Measurements from ENCODE around the gene SLC9A3.

SLC9A3 gene

DNA sequence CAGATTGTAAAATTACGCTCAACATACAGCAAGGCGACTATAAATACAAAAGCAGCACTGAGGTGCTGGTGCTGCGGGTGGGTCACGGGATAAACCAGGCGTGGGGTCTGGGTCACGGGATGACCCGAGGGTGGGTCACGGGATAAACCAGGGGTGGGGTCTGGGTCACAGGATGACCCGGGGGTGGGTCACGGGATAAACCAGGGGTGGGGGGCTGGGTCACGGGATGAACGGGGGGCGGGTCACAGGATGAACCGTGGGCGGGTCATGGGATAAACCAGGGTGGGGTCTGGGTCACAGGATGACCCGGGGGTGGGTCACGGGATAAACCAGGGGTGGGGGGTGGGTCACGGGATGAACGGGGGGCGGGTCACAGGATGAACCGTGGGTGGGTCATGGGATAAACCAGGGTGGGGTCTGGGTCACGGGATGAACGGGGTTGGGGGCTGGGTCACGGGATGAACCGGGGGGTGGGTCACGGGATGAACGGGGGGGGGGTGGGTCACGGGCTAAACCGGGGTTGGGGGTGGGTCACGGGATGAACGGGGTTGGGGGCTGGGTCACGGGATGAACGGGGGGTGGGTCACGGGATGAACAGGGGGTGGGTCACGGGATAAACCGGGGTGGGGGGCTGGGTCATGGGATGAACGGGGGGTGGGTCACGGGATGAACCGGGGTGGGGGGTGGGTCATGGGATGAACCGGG lies 30.2 kb upstream of the SLC9A3 start:
- DNase-seq (ENCODE audit: low read depth) = no peak

DNA sequence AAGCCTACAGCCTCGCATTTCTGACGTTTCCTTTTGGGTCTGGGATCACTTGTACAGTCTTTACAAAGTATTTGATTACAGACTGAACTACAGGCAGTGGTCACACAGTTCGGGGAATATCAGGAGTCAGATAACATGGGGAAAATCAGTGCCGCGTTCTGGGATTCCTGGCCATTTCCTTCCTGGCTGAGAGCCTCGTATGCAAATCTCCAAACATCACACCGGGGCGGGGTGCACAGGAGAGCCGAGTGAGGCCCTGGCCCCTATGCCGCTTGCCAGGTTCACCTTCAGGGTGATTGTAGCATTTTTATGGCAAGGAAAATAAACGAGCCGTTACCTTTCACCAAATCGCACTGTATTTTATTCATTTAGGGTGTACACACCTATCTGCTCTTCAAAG lies 29.6 kb upstream of the SLC9A3 start:
- DNase-seq (ENCODE audit: low read depth) = no peak

DNA sequence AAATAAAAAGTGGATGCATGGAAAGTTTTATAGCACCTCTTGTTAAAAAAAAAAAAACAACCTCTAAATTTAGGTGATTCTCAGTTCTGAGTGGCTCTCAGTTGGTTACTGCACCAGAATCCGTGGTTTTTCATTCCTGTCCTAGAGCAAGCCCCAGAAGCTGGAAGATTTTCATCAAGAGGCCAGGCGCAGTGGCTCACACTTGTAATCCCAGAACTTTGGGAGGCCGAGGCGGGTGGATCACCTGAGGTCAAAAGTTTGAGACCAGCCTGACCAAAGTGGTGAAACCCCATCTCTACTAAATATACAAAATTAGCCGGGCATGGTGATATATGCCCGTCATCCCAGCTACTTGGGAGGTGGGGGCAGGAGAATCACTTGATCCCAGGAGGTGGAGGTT lies 27.2 kb upstream of the SLC9A3 start:
- DNase-seq (ENCODE audit: low read depth) = no peak

DNA sequence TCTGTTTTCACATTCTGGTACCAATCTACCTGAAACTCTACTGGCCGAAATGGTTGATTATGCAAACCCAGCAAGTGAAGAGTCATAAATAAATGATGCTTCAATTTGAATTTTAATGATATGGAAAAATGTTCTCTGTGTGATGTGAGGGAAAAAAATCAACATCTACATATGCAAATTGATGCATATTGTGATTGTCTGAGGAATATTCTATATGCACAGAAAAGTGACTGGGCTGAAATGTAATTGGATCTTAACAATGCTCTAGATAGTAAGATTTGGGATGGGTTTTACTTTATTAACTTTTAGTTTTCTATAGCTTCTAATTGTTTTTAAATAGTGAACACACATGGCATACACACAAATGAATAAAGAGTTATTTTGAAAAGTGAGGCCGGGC lies 25.0 kb upstream of the SLC9A3 start:
- DNase-seq (ENCODE audit: low read depth) = no peak

DNA sequence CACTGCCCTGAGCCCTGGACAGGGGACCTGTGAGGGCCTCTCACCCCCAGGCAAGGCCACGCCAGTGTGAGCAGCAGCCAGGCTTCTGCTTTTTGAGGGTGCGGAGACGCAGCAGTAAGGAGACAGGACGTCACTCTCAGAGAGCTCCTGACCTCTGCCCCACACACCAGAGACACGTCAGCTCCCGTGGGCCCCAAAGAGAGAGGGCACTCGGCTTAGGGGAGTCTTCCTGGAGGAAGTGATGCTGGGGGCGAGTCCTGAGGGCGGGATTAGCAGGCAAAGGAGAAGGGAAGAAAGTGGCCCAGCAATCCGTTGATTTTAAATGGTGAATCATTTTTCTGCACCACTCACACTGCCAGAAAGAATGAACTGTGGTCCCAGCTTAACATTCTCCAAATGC lies 24.0 kb upstream of the SLC9A3 start:
- DNase-seq (ENCODE audit: low read depth) = no peak

DNA sequence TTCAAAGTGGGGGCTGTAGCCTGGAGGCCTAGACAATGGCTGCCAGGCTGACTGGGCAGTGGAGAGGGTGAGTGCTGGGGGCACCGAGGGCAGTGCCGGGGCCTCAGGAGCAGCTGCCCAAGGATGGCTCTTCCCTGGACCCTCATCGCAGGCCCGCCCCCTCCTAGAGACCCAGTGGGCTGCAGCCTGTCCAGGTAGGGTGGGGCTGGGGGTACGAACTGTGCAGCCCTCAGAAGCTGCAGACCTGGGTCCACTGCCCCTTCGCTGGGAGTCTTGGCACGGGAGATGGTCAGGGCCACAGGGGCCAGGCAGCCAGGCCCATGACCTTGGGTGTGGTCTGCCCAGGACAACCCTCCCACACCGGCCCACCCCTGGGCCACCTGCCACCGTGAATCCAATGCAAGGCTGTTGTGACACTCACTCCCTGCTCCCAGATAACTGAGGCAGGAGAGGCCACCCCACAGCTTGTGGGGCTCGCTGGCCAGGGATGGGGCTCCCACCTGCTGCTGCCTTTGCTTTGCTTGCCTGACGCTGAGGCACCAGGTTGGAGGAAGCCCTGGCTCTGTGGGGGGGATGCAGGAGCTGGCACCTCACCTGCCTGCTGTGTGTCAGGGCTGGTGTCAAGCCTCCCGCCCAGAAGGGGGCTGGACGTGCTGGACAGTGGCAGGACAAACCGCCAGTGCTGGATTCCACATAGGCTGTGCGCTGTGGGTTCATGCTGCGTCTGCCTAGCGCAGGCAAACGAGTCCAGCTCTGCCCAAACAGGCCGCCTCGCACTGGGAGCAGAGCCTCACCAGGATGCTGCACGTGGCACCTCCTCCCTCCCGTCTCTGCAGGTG lies 23.1 kb upstream of the SLC9A3 start:
- DNase-seq (ENCODE audit: low read depth) = no peak

DNA sequence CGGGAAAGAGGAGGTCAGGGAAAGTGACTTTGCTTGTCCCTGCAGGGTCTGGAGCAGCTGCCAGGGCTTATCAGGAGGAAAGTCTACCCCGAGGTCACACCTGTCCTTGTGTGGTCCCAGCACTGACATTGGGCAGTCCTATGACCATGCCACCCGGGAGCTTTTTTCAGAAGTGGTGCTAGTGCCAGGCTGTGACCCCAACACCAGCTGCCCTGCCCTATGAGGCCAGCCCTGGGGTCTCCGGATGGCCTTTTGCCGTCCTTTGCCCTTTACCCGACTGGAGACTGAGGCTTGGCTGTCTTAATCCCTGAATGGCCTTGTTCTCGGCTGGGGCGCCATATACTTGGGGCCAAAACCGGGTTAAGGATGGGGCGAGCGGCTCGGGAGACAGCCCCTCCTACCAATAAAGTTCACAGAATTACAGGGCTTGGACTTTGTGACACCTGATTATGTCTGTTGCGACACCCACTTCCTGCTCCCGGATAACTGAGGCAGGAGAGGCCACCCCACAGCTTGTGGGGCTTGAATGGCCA lies 22.2 kb upstream of the SLC9A3 start:
- DNase-seq (ENCODE audit: low read depth) = no peak

DNA sequence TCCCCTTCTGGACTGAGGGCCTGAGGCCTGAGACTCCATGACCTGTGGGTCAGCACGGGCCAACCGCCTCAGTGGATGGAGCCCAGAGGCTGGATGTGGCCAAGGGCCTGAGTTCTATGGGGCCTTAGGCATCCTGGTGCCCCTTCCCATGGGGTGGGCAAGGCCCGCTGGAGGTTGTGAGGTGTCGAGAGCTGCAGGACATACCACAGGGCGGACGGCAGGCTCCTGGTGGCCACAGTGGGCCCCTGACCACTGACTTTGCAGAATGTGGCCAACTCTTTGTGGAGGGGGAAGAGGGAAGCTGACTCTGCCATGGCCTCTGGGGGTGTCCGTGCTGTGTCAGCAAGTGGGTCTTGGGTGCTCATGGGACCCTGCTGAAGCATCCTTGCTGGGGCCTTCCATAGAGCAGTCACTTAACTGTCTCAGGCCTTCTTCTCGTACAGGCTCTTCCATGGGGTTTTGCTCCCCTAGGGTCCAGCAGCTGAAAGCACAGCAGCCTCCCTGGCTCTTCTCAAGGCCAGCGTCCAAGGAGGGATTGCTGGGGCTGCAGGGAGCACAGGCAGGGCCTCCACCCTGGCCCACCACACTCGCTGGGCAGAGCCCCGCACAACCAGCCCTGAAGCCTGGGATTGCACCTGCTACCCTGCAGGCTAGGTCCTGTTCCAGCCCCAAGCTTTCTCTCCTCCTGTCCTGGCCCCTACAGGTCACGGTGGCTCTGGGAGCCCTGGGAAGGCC lies 21.6 kb upstream of the SLC9A3 start:
- no peak for DNase-seq (ENCODE audit: low read depth)

DNA sequence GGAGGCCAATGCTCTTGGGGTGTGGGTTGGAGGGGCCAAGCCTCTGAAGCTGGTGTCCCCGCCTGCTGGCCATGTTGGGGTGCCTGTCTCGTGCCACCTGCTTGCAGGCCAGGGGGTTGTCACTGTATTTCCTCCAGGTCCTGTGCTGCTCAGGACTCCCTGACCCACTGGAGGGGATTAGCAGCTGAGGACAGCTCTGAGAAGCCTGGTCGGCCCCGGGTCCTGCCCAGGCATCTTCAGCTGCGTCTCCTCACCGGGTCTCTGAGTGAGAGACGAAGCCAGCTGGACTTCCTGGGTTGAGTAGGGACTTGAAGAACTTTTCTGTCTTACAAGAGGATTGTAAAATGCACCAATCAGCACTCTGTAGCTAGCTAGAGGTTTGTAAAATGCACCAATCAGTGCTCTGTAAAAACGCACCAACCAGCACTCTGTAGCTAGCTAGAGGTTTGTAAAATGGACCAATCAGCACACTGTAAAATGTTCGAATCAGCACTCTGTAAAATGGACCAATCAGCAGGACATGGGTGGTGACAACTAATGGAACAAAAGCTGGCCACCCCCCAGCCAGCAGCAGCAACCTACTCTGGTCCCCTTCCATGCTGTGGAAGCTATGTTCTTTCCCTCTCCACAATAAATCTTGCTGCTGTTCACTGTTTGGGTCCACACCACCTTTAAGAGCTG lies 20.6 kb upstream of the SLC9A3 start:
- DNase-seq (ENCODE audit: low read depth) = no peak

DNA sequence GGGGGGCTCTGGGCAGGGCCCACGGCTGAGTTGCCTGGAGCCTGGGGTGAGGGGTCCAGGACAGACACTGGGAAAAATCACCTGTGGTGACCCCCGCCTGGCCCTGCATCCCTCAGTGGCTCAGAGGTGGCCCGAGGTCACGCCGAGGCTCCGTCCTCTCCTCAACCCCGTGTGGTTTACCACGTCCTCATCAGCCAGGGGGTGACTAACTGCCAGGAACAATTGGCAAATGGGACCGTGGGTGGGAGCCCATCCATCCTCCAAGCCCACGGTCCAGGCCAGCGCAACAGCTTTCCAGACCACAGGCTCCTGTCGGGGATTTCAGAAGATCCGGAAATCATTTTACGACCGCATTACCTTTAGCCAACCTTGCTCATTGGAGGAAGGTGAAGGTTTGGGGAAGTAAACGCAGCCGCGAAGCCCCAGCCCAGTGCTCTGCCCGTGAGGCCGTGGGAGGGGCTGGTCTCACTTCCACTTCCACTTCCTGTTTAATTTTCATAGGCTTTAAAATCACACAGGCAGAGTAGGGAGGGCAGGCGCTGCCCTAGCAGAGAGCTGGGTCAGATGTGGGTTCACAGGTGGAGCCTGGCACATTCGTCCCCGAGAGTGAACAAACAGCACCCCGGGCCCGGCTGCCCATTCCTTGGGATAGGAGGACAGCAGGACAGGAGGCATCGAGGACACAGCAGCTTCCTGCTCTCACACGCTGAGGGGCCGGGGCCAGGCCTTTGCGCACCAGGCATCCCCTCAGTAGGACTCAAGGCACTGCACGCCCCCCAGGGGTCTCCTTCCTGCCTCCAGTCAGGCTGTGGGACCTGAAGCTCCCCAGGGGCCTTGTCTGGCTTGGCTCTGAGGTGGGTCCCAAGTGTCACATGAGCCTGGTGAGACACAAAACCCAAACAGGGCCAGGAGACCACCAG lies 19.8 kb upstream of the SLC9A3 start:
- DNase-seq (ENCODE audit: low read depth) = no peak

DNA sequence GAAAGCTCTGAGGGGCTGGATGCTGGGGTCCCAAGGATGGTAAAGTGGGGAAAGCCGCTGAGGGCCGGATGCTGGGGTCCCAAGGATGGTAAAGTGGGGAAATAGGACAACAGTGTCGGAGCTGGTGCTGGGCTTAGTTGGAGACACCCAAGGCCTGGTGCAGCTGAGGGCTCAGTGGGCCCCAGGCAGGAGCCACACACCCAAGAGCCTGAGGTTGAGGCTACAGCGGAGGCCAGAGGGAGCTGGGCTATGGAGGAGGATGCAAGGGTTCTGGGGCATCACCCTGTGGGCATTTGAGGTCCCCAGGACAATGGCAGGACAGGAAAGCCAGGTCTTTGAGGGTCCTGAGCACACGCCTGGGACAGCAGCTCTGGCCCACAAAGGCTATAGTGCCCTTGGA lies 19.1 kb upstream of the SLC9A3 start:
- no peak for DNase-seq (ENCODE audit: low read depth)

DNA sequence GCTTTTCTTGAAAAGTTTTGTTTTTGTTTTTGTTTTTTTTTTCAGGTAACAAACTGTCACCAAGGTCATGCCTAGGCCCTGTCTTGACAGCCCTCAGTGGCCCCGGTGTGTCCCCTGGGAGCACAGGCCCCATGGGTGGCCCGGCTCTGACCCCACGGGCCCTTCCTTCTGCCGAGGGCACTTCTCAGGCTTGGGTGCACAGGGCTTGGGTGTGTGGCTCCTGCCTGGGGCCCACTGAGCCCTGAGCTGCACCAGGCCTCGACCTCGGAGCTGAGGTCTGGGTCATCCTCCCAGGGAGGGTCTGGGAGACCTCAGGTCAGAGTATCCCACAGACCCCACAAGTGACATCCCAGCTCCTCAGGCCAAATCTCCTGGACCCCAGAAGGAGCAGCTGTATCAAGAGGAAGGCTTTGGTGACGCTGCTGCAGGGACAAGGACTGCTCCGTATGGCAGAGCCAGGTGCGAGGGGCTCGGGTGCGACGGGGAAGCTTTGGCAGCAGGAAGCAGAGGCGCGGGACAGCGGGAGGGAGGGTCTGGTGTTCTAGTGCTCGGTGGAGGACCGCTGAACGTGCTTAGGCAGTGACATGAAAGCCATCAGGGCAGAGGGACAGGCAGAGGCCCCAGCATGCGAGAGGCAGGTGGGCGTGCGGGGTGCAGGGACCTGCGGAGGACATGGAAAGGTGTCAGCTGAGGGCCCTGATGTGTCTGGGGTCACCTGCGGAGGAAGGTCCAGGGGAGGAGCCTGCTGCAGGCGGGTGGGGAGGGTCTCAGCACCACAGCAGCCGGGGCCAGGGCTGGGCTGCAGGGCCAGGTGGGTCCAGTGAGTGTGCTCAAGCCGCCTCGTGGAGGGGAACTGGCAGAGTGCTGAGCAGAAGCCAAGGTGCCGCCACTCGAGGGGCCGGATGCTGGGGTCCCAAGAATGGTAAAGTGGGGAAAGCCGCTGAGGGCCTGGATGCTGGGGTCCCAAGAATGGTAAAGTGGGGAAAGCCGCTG lies 18.4 kb upstream of the SLC9A3 start:
- no peak for DNase-seq (ENCODE audit: low read depth)

DNA sequence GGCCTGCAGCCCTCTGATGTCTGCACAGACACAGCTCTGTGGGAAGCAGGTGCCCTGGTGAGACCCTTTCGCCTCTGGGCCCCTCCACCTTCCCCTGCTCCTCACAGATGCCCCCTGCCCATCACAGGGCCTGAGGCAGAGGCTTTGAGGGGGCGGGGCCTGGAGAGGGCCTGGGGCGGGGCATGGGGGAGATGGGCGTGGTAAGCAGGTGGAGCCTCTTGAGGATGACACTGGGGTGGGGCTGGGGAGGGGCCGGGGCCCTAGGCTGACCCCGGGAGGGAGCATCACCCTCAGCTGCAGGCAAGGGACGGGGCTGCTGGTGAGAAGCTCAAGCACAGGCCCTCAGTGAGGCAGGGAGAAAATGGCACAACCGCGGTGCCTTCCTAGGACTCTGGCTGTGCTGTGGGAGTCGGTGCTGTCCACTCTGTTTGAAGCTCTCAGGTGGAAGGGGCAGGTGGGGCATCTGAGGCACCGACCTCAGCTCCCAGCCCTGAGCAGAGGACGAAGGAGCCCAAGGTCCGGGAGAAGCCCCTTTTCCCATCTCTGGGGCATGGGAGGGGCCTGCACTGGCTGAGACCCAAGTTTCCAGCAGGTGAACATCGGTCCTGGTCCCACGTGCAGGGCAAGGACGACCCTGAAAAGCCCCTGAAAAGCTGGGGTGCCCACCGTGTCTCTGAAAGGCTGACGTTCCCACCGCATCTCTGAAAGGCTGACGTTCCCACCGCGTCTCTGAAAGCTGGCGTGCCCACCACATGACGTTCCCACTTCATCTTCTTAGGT lies 17.5 kb upstream of the SLC9A3 start:
- DNase-seq (ENCODE audit: low read depth) = no peak

DNA sequence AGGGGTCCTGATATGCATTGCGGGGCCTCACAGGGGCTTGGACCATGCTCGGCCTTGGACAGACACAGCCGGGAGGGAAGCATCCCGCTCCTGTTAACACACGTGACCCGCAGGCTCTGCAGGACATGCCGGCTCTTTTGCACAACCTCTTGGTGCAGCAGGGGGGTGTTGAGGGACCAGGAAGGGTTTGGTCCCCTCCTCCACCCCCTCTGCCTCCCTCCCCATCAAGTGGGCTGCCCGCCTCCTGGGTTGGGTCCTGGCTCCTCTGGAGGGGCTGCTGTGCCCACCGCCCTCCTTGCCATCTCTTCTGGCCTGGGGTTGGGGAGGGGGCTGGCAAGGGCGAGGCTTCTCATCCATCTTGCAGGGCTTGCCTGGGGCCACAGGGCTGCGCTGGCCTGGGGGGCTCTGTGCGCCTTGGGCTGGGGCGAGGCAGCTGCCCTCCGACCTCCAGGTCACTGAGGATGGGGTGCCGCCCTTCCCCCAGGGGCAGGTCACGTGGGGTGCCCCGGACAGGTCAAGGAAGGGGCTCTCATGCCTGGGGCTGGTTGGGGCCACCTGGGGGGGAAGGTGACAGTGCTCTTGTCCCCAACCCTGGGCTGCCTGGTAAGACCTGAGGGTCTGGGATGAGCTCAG lies 16.8 kb upstream of the SLC9A3 start:
- DNase-seq (ENCODE audit: low read depth) = no peak

DNA sequence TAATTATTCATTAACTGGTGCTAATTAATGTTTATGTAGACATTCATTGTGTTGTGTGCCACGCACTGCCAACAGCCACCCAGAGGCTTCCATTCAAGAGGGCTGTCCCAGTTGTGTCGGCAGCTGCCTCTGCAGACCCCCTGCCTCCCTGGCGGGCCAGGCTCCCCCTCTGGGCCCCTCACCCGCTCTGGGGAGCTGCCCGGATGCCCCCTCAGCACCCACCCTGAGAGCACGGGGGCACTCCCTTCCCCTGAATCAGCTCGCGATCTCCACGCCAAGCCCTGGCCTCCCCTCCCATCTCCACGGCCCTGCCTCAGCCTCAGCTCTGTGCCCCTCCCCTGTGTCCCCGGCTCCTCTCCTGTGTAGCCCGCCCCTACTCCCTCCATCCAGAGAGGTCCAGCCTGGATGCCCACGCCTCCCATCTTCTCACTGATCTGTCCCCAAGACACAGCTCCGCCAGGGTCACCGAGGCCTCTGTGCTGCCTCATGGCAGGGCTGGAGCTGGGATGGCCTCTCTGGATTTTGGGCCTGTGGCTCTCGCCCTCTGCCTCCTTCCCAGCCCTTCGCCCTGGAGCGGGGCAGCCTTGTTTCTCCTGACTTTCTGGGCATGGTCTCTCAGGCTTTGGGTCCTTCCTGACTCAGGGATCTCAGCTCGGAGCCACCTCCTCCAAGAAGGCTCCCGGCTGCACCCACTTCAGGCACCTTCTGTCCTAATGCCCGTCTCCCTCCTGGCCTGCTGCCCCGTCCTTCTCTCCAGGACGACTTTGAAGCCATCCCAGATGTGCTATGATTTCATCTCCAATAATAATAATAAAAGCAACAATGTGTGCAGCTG lies 16.0 kb upstream of the SLC9A3 start:
- DNase-seq (ENCODE audit: low read depth) = no peak

DNA sequence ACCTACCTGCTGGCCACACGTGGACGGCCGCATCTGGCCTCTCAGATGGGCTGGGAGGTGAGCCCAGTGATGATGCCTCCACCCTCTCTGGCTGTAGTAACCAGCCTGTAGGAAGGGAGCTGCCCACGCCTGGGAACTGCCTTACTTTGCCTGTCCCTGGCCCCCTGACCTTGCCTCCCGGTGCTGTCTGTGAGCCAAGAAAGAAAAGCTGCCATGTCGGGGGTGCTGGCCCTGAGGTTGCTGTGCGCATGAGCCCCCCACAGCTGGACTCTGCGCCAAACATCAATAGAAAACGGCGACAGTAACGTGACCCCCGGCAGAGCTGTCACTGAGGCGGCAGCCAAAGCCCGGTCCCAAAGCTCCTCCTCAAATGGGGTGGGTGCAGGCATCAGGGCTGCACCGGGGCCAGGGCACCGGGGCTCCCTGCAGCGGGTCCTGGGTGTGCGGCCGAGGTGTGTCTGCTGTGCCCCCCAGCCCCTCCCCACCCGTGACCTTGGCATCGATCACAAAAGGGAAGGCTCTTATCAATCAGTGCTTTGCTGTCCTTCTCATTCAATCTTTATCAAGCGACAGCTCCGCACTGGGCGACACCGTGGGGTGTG lies 15.3 kb upstream of the SLC9A3 start:
- no peak for DNase-seq (ENCODE audit: low read depth)
